H1 (cell line): ENCODE data around the gene DLAT. TPM values are rescaled to one million over a fixed set of nuclear protein-coding genes. Genes with fewer than 3 reads are reported as not detected.
"Not testable (repeated sequence)": the region's sequence is repeated elsewhere in the genome, so short reads cannot be mapped to it uniquely, and the experiment has no call there.

ENCODE experiments used
- CTCF ChIA-PET: fragments of 300-600 bp; sonication (Branson Sonifier 250); formaldehyde crosslinking; loops from one replicate; lab custom pipeline; 2021; ENCODE audit not compliant: partially characterized antibody; lab: Charles Lee
- POLR2A ChIA-PET: fragments of 300-600 bp; sonication (Branson Sonifier 250); formaldehyde crosslinking; loops from one replicate; lab custom pipeline; 2021; ENCODE audit warnings: inconsistent platforms; ENCODE audit not compliant: partially characterized antibody; lab: Charles Lee
- DNase-seq, 2 experiments: peaks; one replicate each; pipeline versions ENCODE4 v3.0.0 to v3.0.0-alpha.2; 2010 to 2022; ENCODE audit warnings: low spot score in 2 of 2, low read depth in 1 of 2, mixed read lengths in 1 of 2
- FAIRE-seq: peaks from 2 replicates; lab custom pipeline; 2011; peaks lifted over from hg19 to GRCh38; lab: Jason Lieb, UNC
- H2AFZ ChIP-seq: 2 replicates; pipeline ENCODE4 v1.8.1; 2012; ENCODE audit warnings: low read length, inconsistent platforms
- H2AK5ac ChIP-seq: 2 replicates; pipeline ENCODE4 v1.6.1; 2013; ENCODE audit warnings: low read depth, low read length
- H2BK120ac ChIP-seq: replicated peaks from 2 replicates; pipeline ENCODE3; 2013; ENCODE audit warnings: low read depth, low read length, inconsistent platforms
- H2BK12ac ChIP-seq: 2 replicates; pipeline ENCODE4 v1.6.1; 2013; ENCODE audit warnings: low read depth, low read length
- H2BK15ac ChIP-seq: 2 replicates; pipeline ENCODE4 v1.6.1; 2013; ENCODE audit warnings: low read length
- H2BK20ac ChIP-seq: 2 replicates; pipeline ENCODE4 v1.6.1; 2013; ENCODE audit warnings: low read length
- H2BK5ac ChIP-seq: 2 replicates; pipeline ENCODE4 v1.6.1; 2013; ENCODE audit warnings: low read depth, low read length
- H3K14ac ChIP-seq: 2 replicates; pipeline ENCODE4 v1.6.1; 2013; ENCODE audit warnings: inconsistent platforms; ENCODE audit not compliant: insufficient read length
- H3K18ac ChIP-seq: 2 replicates; pipeline ENCODE4 v1.6.1; 2013; ENCODE audit warnings: low read length; ENCODE audit errors: extremely low read depth
- H3K23ac ChIP-seq: 2 replicates; pipeline ENCODE4 v1.6.1; 2013; ENCODE audit warnings: inconsistent platforms; ENCODE audit not compliant: insufficient read length
- H3K23me2 ChIP-seq: 2 replicates; pipeline ENCODE4 v1.6.1; 2013; ENCODE audit warnings: low read depth, low read length
- H3K27ac ChIP-seq: 2 replicates; pipeline ENCODE4 v1.6.1; 2011; ENCODE audit warnings: low read depth, low read length, inconsistent platforms
- H3K27me3 ChIP-seq, 4 experiments: replicated peaks in 1 of 4; 1 replicate in 1 of 4; 2 replicates in 3 of 4; pipeline versions ENCODE4 v1.6.1 to v1.8.1; 2011 to 2013; ENCODE audit warnings: low read length in 3 of 4, mild to moderate bottlenecking in 3 of 4, inconsistent platforms in 2 of 4, mixed read lengths in 2 of 4, moderate library complexity in 1 of 4; ENCODE audit not compliant: control insufficient read depth in 3 of 4, insufficient read depth in 3 of 4; ENCODE audit errors: extremely low read depth in 1 of 4
- H3K36me3 ChIP-seq, 4 experiments: 2 replicates each; pipeline versions ENCODE4 v1.6.1 to v1.8.1; 2011 to 2013; ENCODE audit warnings: mild to moderate bottlenecking in 4 of 4, low read length in 3 of 4, moderate library complexity in 2 of 4, control low read depth in 1 of 4, inconsistent platforms in 1 of 4; ENCODE audit not compliant: insufficient read depth in 4 of 4, control insufficient read depth in 2 of 4
- H3K4ac ChIP-seq: replicated peaks from 2 replicates; pipeline ENCODE3; 2013; ENCODE audit warnings: low read length, low read depth, mixed read lengths, inconsistent platforms; ENCODE audit not compliant: insufficient read length
- H3K4me1 ChIP-seq, 4 experiments: replicated peaks in 1 of 4; 1 replicate in 1 of 4; 2 replicates in 3 of 4; pipeline versions ENCODE4 v1.6.1 to v1.8.1; 2011 to 2013; ENCODE audit warnings: low read length in 3 of 4, inconsistent platforms in 2 of 4, mixed read lengths in 1 of 4; ENCODE audit not compliant: insufficient read depth in 4 of 4, control insufficient read depth in 3 of 4
- H3K4me2 ChIP-seq, 2 experiments: 2 replicates each; pipeline versions ENCODE4 v1.6.1 to v1.8.1; 2011 to 2013; ENCODE audit warnings: low read depth in 2 of 2, low read length in 2 of 2, control low read depth in 1 of 2, inconsistent platforms in 1 of 2, mild to moderate bottlenecking in 1 of 2; ENCODE audit not compliant: insufficient read depth in 1 of 2
- H3K4me3 ChIP-seq, 4 experiments: fragments of 200-600, 300-600 bp in 1 of 4; sonication (generic), shearing (Covaris generic), sonication (Bioruptor Twin) in 1 of 4; 2 replicates each; pipeline versions ENCODE4 v1.5.1 to v1.8.1; 2011 to 2016; ENCODE audit warnings: low read length in 4 of 4, low read depth in 3 of 4, control low read depth in 2 of 4, inconsistent platforms in 2 of 4, mild to moderate bottlenecking in 2 of 4, mixed read lengths in 1 of 4, moderate library complexity in 1 of 4; ENCODE audit not compliant: insufficient read depth in 2 of 4; ENCODE audit errors: extremely low read depth in 1 of 4
- H3K56ac ChIP-seq: replicated peaks from 2 replicates; pipeline ENCODE3; 2013; ENCODE audit warnings: low read depth, mild to moderate bottlenecking, mixed read lengths, low read length, inconsistent platforms; ENCODE audit not compliant: insufficient read length
- H3K79me1 ChIP-seq: 2 replicates; pipeline ENCODE4 v1.6.1; 2013; ENCODE audit warnings: low read depth, low read length, control low read depth
- H3K79me2 ChIP-seq, 2 experiments: 2 replicates each; pipeline versions ENCODE4 v1.6.1 to v1.8.1; 2012 to 2013; ENCODE audit warnings: low read length in 2 of 2, mild to moderate bottlenecking in 2 of 2, inconsistent platforms in 1 of 2; ENCODE audit not compliant: insufficient read depth in 2 of 2, control insufficient read depth in 1 of 2
- H3K9ac ChIP-seq, 4 experiments: replicated peaks in 1 of 4; 1 replicate in 1 of 4; 2 replicates in 3 of 4; pipeline versions ENCODE4 v1.6.1 to v1.8.1; 2011 to 2013; ENCODE audit warnings: low read depth in 3 of 4, low read length in 3 of 4, control low read depth in 2 of 4, mild to moderate bottlenecking in 2 of 4, moderate library complexity in 2 of 4, inconsistent platforms in 1 of 4; ENCODE audit errors: extremely low read depth in 1 of 4
- H3K9me3 ChIP-seq, 2 experiments: 2 replicates each; pipeline versions ENCODE4 v1.6.1 to v1.8.1; 2012 to 2013; ENCODE audit warnings: mild to moderate bottlenecking in 2 of 2, moderate library complexity in 2 of 2, control low read depth in 1 of 2, inconsistent platforms in 1 of 2, low read depth in 1 of 2, low read length in 1 of 2, mixed read lengths in 1 of 2; ENCODE audit not compliant: insufficient read depth in 2 of 2
- H4K20me1 ChIP-seq, 2 experiments: replicated peaks in 1 of 2; 2 replicates each; pipeline versions ENCODE3 to v1.8.1; 2011 to 2013; ENCODE audit warnings: inconsistent platforms in 2 of 2, low read length in 2 of 2, mild to moderate bottlenecking in 1 of 2; ENCODE audit not compliant: insufficient read depth in 2 of 2, control insufficient read depth in 1 of 2
- H4K5ac ChIP-seq: 2 replicates; pipeline ENCODE4 v1.6.1; 2013; ENCODE audit warnings: low read length, low read depth, mixed read lengths, inconsistent platforms; ENCODE audit not compliant: insufficient read length
- H4K8ac ChIP-seq: 2 replicates; pipeline ENCODE4 v1.8.0; 2013; ENCODE audit warnings: mild to moderate bottlenecking, moderate library complexity, low read length, inconsistent platforms; ENCODE audit not compliant: insufficient read depth; ENCODE audit errors: extremely low read depth
- H4K91ac ChIP-seq: replicated peaks from 2 replicates; pipeline ENCODE3; 2013; ENCODE audit warnings: low read length, mixed read lengths, inconsistent platforms; ENCODE audit not compliant: insufficient read length
- WGBS, 2 experiments: shearing (Covaris generic) in 1 of 2; methylation state at CpG; one replicate each; pipeline versions ENCODE4 v1.1.6 to v1.1.7; 2013 to 2015; ENCODE audit warnings: low lambda C conversion rate in 2 of 2, mixed read lengths in 2 of 2, inconsistent platforms in 1 of 2, low coverage in 1 of 2, missing lambda C conversion rate in 1 of 2; ENCODE audit not compliant: insufficient replicate concordance in 2 of 2, insufficient coverage in 1 of 2, insufficient read length in 1 of 2; ENCODE audit errors: extremely low coverage in 1 of 2, missing lambda C conversion rate in 1 of 2; 5-methylcytosine and 5-hydroxymethylcytosine counted together
- polyA plus RNA-seq, 7 experiments: library from polyadenylated mRNA; depleted of rRNA in 3 of 7; stranded (reverse) in 5 of 7; unstranded in 2 of 7; fragments of >200 nt in 5 of 7; fragments of 200-250 nt in 2 of 7; gene quantifications; 1 replicate in 5 of 7; 2 replicates in 1 of 7; 4 replicates in 1 of 7; pipeline versions ENCODE4 v1.2.1 to v1.2.3, GENCODE V29; 2011 to 2013; ENCODE audit warnings: missing spikeins in 2 of 7, mixed read lengths in 2 of 7
- total RNA-seq: library from RNA; stranded (reverse); fragmentation: NEBNext Ultra II Directional; extraction: Animal tissue kit (Norgen Biotek cat#: 25700); gene quantifications from 2 replicates; pipeline ENCODE4 v1.2.1, GENCODE V29; 2021

Gene DLAT
- total and polyA plus RNA-seq, 2 of the 8 experiments (the other 6 are each of a cell fraction or from before 2014, with no cell fraction given), result 23.1 to 66.2 TPM

- H4K5ac ChIP-seq, result not testable (repeated sequence)
- POLR2A ChIA-PET, result interaction anchor here (1.4 kb wide), 1 partner anchor 9 kb away, joined by 5 read pairs; the partner anchor contains the start of genes SDHD and TIMM8B
Observed at GRCh38 chr11:112095302-112095701, 70.1 kb downstream of the DLAT start.

More at GRCh38 chr11:112095302-112095701, 70.1 kb downstream of the DLAT start:
- H3K4me1 ChIP-seq, H3K23ac ChIP-seq, H2BK15ac ChIP-seq, H4K20me1 ChIP-seq, H3K79me2 ChIP-seq, H2AFZ ChIP-seq, DNase-seq, H3K4ac ChIP-seq, H3K27ac ChIP-seq, H3K9ac ChIP-seq, H3K27me3 ChIP-seq, H3K4me3 ChIP-seq, H3K23me2 ChIP-seq, H2BK20ac ChIP-seq, H2BK12ac ChIP-seq, H3K79me1 ChIP-seq, H2AK5ac ChIP-seq, H4K8ac ChIP-seq, H2BK5ac ChIP-seq, H2BK120ac ChIP-seq, H3K4me2 ChIP-seq, H4K91ac ChIP-seq, H3K9me3 ChIP-seq, FAIRE-seq, H3K56ac ChIP-seq, H3K18ac ChIP-seq, H3K14ac ChIP-seq: not testable (repeated sequence)
- H3K36me3 ChIP-seq, result peaks cover 2 to 48% (median 27%) of the 10 kb centered on the region in 4 experiments; a peak in 7 of 8 replicates
- WGBS, 2 experiments, result 89% methylated on average over 2 of the region's 2 CpGs; no CpG with 5 or more reads in 1 of the 2 experiments
- CTCF ChIA-PET, result interaction anchor here (0.6 to 1.7 kb wide), 3 partner anchors 18 to 78 kb away, joined by 3 to 4 read pairs (median 3); no protein-coding TSS in a partner anchor
